Measurements from ENCODE around the gene VMO1.

VMO1 gene

DNA sequence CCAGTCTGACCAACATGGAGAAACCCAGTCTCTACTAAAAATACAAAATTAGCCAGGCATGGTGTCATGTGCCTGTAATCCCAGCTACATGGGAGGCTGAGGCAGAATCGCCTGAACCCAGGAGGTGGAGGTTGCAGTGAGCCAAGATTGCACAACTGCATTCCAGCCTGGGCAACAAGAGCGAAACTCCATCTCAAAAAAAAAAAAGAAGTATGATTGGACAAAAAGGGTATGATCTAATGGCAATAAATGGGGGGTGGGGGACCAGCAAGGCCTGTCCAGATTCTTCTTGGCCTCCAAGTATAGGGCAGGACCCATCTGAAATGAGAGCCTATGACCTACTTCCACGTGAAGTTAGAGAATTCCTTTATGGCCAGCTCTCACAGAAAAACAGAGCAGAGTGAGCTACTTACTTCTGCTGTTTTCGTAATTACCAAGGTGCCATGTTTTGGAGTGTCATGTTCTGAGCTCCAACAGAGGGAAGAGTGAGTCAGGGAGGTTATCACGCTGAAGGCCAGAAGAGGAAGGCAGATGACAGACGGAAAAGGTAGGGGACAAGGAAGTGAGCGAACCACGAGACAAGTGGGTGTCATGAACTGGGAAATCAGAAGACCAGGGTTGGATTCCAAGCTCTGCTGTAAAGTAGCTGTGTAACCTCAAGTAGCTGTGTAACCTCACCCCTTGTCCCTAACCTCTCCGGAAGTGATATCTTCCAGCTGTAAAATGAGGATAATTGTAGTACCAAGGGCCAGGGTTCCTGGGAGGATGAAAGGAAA is 50.1 kb downstream of the VMO1 start:
- TF ChIP-seq, protein P1, sequence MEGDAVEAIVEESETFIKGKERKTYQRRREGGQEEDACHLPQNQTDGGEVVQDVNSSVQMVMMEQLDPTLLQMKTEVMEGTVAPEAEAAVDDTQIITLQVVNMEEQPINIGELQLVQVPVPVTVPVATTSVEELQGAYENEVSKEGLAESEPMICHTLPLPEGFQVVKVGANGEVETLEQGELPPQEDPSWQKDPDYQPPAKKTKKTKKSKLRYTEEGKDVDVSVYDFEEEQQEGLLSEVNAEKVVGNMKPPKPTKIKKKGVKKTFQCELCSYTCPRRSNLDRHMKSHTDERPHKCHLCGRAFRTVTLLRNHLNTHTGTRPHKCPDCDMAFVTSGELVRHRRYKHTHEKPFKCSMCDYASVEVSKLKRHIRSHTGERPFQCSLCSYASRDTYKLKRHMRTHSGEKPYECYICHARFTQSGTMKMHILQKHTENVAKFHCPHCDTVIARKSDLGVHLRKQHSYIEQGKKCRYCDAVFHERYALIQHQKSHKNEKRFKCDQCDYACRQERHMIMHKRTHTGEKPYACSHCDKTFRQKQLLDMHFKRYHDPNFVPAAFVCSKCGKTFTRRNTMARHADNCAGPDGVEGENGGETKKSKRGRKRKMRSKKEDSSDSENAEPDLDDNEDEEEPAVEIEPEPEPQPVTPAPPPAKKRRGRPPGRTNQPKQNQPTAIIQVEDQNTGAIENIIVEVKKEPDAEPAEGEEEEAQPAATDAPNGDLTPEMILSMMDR (IDR thresholded peaks at IDR 0.05; ENCODE audit: extremely low read depth, insufficient read depth, missing control alignments) = no peak
- in situ Hi-C loops (cut with MboI; ENCODE audit: low pct_unique_long_range_greater_than_20kb, low sequenced_read_pairs, unreplicated experiment) = no loop called here
- DNase-seq (ENCODE audit: low spot score) = no peak

Data from GM13977 (cell line).